GM21528 (cell line): ENCODE measurements around the gene NET1.
"Not testable (repeated sequence)": the region's sequence is repeated elsewhere in the genome, so short reads cannot be mapped to it uniquely, and the experiment has no call there.

Experiments
- ATAC-seq: cut with Tn5 transposase; IDR thresholded peaks from one replicate; pipeline ENCODE4 v1.9.1; 2021; ENCODE audit warnings: mild to moderate bottlenecking, moderate library complexity; ENCODE audit not compliant: unreplicated experiment, low FRiP score

Gene NET1

GRCh38 chr10:5461914-5462840, 49.8 kb downstream of the NET1 start:
- ATAC-seq: no peak

GRCh38 chr10:5462841-5463293, 50.5 kb downstream of the NET1 start:
- no peak for ATAC-seq

GRCh38 chr10:5464546-5464945, 52.2 kb downstream of the NET1 start:
- no peak for ATAC-seq

GRCh38 chr10:5465976-5466450, 53.7 kb downstream of the NET1 start:
- no peak for ATAC-seq

GRCh38 chr10:5466451-5467206, 54.3 kb downstream of the NET1 start:
- no peak for ATAC-seq

GRCh38 chr10:5467207-5467535, 54.8 kb downstream of the NET1 start:
- no peak for ATAC-seq

- ATAC-seq: no peak
These were observed 55.4 kb downstream of the NET1 start for GRCh38 chr10:5467634-5468255.

GRCh38 chr10:5468262-5469106, 56.1 kb downstream of the NET1 start:
- ATAC-seq: no peak

GRCh38 chr10:5469353-5470061, 57.1 kb downstream of the NET1 start:
- ATAC-seq: no peak

GRCh38 chr10:5470062-5470751, 57.9 kb downstream of the NET1 start:
- ATAC-seq: no peak

- ATAC-seq: not testable (repeated sequence)
These were observed 62.3 kb downstream of the NET1 start for GRCh38 chr10:5474642-5475041.

GRCh38 chr10:5475088-5475487, 62.7 kb downstream of the NET1 start:
- ATAC-seq: not testable (repeated sequence)

GRCh38 chr10:5475974-5476807, 63.8 kb downstream of the NET1 start:
- not testable (repeated sequence) for ATAC-seq

GRCh38 chr10:5476918-5477525, 64.7 kb downstream of the NET1 start:
- no peak for ATAC-seq

- no peak for ATAC-seq
These were observed 65.8 kb downstream of the NET1 start for GRCh38 chr10:5477948-5478693.

- ATAC-seq: no peak
These were observed 66.4 kb downstream of the NET1 start for GRCh38 chr10:5478694-5479305.
